Gastroesophageal sphincter (tissue), 4 donors: ENCODE results near the gene MYO3B. TPM values are rescaled to one million over a fixed set of nuclear protein-coding genes. Genes with fewer than 3 reads are reported as not detected.

Experiments
- ATAC-seq: fragments of 150-250 bp; one replicate; pipeline ENCODE4 v1.9.1; 2016; ENCODE audit warnings: mild to moderate bottlenecking, moderate library complexity
- H3K27ac ChIP-seq, 4 donors: fragments of 200-600 bp; sonication (generic) in 3 of 4; 1 replicate in 3 of 4; 2 replicates in 1 of 4; pipeline ENCODE4 v1.5.1; 2016 to 2019
- H3K27me3 ChIP-seq: fragments of 200-600 bp; sonication (generic); one replicate; pipeline ENCODE4 v1.5.1; 2019
- H3K36me3 ChIP-seq, 2 donors: fragments of 200-600 bp; sonication (generic); one replicate each; pipeline ENCODE4 v1.5.1; 2019; ENCODE audit warnings: control low read depth in 1 of 2
- H3K4me1 ChIP-seq, 3 donors: fragments of 200-600 bp; sonication (generic); 1 replicate in 2 of 3; 2 replicates in 1 of 3; pipeline ENCODE4 v1.5.1; 2016 to 2019; ENCODE audit warnings: control low read depth in 2 of 3
- H3K4me3 ChIP-seq, 2 donors: fragments of 200-600 bp; sonication (generic); one replicate each; pipeline ENCODE4 v1.5.1; 2019; ENCODE audit warnings: mild to moderate bottlenecking in 1 of 2, moderate library complexity in 1 of 2
- H3K9me3 ChIP-seq, 3 donors: fragments of 200-600 bp; sonication (generic); one replicate each; pipeline ENCODE4 v1.5.1; 2017 to 2019; ENCODE audit warnings: control low read depth in 2 of 3
- CTCF ChIP-seq, 4 experiments: fragments of 200-600 bp in 2 of 4; fragments of 450-650 bp in 2 of 4; sonication (generic) in 1 of 4; IDR thresholded peaks; one replicate each; pipeline ENCODE4 v1.5.1; 2017 to 2019; ENCODE audit warnings: antibody characterized with exemption in 4 of 4, mild to moderate bottlenecking in 2 of 4, moderate library complexity in 2 of 4
- EP300 ChIP-seq: sonication (generic); formaldehyde crosslinking; IDR thresholded peaks from one replicate; pipeline ENCODE4 v1.6.1; 2017; ENCODE audit warnings: antibody characterized with exemption, mild to moderate bottlenecking
- POLR2A ChIP-seq, 2 donors: fragments of 450-650 bp; IDR thresholded peaks; one replicate each; pipeline ENCODE4 v1.6.1; 2017; ENCODE audit warnings: antibody characterized with exemption in 2 of 2, mild to moderate bottlenecking in 2 of 2, moderate library complexity in 1 of 2
- POLR2AphosphoS5 ChIP-seq: sonication (generic); formaldehyde crosslinking; IDR thresholded peaks from one replicate; pipeline ENCODE4 v1.6.1; 2017; ENCODE audit warnings: antibody characterized with exemption
- WGBS, 2 donors: methylation state at CpG; one replicate each; pipeline ENCODE4 v1.1.5; 2018; ENCODE audit warnings: low coverage in 1 of 2; 5-methylcytosine and 5-hydroxymethylcytosine counted together
- total RNA-seq, 4 donors: library from RNA; depleted of rRNA; stranded (reverse); fragments of >200 nt; gene quantifications; one replicate each; pipeline ENCODE4 v1.1.0, GENCODE V29; 2016

The MYO3B gene
- total RNA-seq, 4 donors from 2014 or later: not detected

- Histone ChIP-seq H3K27me3 (no peaks in the 10 kb centered on the region), H3K36me3 (no peaks in the 10 kb centered on the region), H3K9me3 (peaks cover 0 to 9% (median 0%) of the 10 kb centered on the region in 3 donors), H3K27ac (no peak overlapping the region), H3K4me1 (no peaks in the 10 kb centered on the region), H3K4me3 (no peak overlapping the region)
- WGBS, 2 donors: 68% methylated on average over 2 of the region's 2 CpGs; no CpG with 5 or more reads in 1 of the 2 donors
- TF ChIP-seq CTCF (IDR thresholded peaks at IDR 0.05) (no peak), POLR2A (IDR thresholded peaks at IDR 0.05) (no peak), EP300 (no peak), POLR2AphosphoS5 (no peak)
- ATAC-seq: no peak
Observed at GRCh38 chr2:170264522-170264860, 86.5 kb downstream of the MYO3B start.

GRCh38 chr2:170264865-170265264 lies 86.9 kb downstream of the MYO3B start:
- H3K4me1 ChIP-seq: no peaks in the 10 kb centered on the region
- H3K36me3 ChIP-seq: no peaks in the 10 kb centered on the region
- H3K27me3 ChIP-seq: no peaks in the 10 kb centered on the region
- H3K4me3 ChIP-seq: no peak overlapping the region
- H3K9me3 ChIP-seq: peaks cover 0 to 9% (median 0%) of the 10 kb centered on the region in 3 donors
- TF ChIP-seq EP300 (no peak), POLR2AphosphoS5 (no peak), POLR2A (IDR thresholded peaks at IDR 0.05) (no peak), CTCF (IDR thresholded peaks at IDR 0.05) (no peak)
- no peak for ATAC-seq
- H3K27ac ChIP-seq: no peak overlapping the region

GRCh38 chr2:170265321-170265720 lies 87.4 kb downstream of the MYO3B start:
- no peak for ATAC-seq
- H3K4me3 ChIP-seq: no peak overlapping the region
- H3K9me3 ChIP-seq: peaks cover 0 to 5% (median 0%) of the 10 kb centered on the region in 3 donors
- no peak overlapping the region for H3K27ac ChIP-seq
- no peaks in the 10 kb centered on the region for H3K27me3 ChIP-seq
- TF ChIP-seq CTCF (IDR thresholded peaks at IDR 0.05): no peak
- TF ChIP-seq EP300: no peak
- no peak for TF ChIP-seq POLR2AphosphoS5
- no peak for TF ChIP-seq POLR2A (IDR thresholded peaks at IDR 0.05)
- no peaks in the 10 kb centered on the region for H3K36me3 ChIP-seq
- H3K4me1 ChIP-seq: no peaks in the 10 kb centered on the region

GRCh38 chr2:170266358-170266757 lies 88.4 kb downstream of the MYO3B start:
- no peak for TF ChIP-seq EP300
- TF ChIP-seq POLR2A (IDR thresholded peaks at IDR 0.05): no peak
- no peak for TF ChIP-seq POLR2AphosphoS5
- no peak for TF ChIP-seq CTCF (IDR thresholded peaks at IDR 0.05)
- 71 to 75% methylated on average over 1 of the region's 1 CpG for WGBS, 2 donors
- H3K36me3 ChIP-seq: no peaks in the 10 kb centered on the region

GRCh38 chr2:170267071-170267470 lies 89.1 kb downstream of the MYO3B start:
- Histone ChIP-seq H3K27me3 (no peaks in the 10 kb centered on the region), H3K4me1 (no peaks in the 10 kb centered on the region), H3K4me3 (no peak overlapping the region), H3K36me3 (no peaks in the 10 kb centered on the region), H3K9me3 (peaks cover 0 to 5% (median 0%) of the 10 kb centered on the region in 3 donors), H3K27ac (no peak overlapping the region)
- no peak for TF ChIP-seq POLR2AphosphoS5
- ATAC-seq: no peak

More at GRCh38 chr2:170266358-170266757, 88.4 kb downstream of the MYO3B start:
- Histone ChIP-seq H3K27me3 (no peaks in the 10 kb centered on the region), H3K4me3 (no peak overlapping the region), H3K27ac (no peak overlapping the region), H3K9me3 (peaks cover 0 to 5% (median 0%) of the 10 kb centered on the region in 3 donors), H3K4me1 (no peaks in the 10 kb centered on the region)
- ATAC-seq: no peak
